ENCODE data around the gene SLC7A14. TPM values are rescaled to one million over a fixed set of nuclear protein-coding genes. Genes with fewer than 3 reads are reported as not detected.

Gene SLC7A14
- total RNA-seq (ENCODE audit: insufficient read depth, low replicate concordance), result 9.6 TPM

DNA sequence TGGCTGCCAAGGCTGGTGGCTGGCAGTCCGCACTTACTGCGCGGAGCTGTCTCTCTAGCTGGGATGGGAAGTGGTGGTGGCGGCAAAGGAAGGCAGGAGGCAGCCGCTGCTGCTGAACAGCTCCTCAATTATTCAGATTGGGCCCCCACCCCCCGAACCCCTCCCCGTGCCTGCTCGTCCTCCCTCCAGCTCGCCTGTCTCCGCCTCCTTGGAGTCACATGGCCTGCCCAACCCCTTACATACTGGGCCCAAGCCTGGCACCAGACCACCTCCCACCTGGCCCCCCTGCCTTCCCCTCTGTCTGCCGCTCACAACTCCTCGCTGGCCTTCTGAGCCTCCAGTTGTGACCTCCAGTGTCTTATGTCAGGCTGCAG lies at the start of gene SLC7A14:
Gene SLC7A14 (minus strand): TSS at position 139 of the 374 bp plus-strand sequence. CDS start 59,139 bp downstream, outside the sequence.
- DNase-seq (ENCODE audit: low spot score), result no peak

DNA sequence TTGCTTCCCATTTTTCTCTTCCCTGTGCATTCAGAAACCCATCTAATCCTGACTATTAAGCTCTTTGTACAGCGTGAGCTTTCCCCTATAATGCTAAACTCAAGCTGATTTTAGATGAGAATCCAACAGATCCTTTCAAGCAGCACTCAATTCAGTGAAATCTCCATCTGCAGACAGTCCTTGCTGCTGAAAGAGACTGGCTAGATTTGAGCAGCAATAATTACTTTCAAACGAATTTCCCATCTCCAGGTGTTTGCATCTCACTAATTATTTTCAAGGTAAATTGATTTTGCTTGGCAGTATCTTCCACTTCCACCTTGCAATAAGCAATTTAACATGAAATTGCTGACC lies 49.5 kb upstream of the SLC7A14 start:
- DNase-seq (ENCODE audit: low spot score), result no peak

DNA sequence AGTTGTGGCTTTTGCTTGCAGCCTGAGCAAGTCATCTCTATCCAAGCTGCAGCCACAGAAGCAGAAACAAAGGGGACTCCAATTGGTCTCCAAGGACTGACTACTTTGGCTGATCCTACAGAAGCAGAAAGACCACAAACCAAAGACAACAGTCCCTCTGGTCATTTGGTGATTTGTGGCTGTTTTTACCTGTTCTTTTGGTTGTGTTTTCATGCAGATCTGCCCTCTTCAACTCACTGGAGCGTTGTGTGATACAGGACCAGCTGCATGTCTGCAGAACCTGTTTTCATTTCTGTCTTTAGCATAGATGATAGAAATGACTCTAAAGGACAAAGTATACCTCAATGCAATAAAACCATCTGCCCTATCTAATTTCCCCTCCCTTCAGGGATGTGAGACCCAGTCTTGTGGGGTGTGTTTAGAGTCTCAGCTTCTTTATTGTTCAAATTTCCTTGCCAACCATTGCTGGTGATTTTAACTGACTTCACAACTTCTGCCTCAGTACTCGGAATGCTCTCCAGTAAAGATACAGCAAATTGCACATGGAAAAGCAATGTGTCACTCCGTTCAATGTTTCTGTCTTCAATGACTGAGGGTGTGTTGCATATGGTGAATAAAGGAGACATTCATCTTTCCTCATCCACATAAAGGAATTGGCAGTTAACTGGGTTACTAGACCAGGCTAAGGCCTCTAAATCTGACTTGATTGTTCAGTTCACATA lies 48.9 kb upstream of the SLC7A14 start:
- no peak for DNase-seq (ENCODE audit: low spot score)

DNA sequence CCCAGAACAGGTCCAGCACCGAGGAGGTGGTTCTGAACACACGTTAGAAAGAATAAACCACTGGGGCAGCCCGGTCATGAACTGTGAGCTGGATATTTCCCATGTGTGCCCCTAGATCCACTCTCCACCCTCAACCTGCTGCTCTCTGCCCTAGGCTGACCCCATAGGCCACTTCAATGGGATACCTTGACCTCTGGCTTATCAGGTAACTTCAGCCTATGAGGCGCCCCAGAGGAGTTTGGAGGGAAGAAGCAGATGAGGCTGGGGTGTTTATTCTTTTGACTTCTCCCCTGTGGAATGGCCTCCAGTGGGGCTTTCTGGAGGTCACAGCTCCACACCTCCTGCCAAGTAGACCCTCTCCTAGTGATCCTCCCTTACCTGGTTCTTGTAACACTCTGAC lies 47.7 kb upstream of the SLC7A14 start:
- DNase-seq (ENCODE audit: low spot score), result no peak

DNA sequence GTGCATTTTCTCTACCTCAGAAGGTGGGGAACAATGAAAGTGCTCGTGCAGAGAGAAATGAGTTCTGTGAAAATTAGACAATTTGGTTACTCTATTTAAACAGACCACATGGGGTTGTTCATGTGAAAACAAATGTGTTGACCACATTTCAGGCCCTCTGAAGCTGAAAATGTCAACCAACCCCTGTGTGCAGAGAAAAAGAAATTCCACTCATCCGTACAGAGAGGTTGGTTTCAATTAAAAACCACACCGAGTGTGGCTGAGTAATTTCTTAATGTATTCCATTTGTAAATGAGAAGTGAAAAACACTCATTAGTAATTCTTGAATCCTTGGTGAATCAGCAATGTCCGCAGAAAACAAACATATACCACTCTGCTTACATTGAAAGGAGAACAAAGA lies 46.9 kb upstream of the SLC7A14 start:
- no peak for DNase-seq (ENCODE audit: low spot score)

DNA sequence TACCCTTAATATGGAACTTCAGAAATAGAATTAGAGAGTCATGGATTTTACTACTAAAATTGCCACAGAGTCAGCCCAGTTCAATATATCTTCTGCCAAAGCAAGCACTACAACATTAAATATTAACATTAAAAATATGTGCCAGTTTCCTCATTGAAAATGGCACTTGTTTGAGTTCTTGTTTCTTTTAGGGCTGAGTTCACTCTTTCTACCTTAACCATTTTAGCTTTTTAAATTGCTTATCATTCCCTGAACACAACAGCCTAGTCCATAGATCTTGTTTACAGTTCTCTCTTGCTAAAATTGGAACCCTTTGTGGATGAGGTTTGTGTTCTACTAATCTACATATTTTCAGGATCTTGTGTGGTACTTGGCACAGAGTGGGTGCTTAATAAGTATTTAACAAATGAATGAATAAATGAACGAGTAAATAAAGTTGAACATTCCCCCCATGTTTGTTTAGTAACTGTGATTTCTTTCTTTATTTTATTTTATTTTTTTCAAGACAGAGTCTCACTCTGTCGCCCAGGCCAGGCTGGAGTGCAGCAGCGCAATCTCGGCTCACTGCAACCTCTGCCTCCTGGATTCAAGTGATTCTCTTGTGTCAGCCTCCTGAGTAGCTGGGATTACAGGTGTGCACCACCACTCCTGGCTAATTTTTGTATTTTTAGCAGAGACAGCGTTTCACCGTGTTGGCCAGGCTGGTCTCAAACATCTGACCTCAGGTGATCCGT lies 46.0 kb upstream of the SLC7A14 start:
- DNase-seq (ENCODE audit: low spot score), result no peak

DNA sequence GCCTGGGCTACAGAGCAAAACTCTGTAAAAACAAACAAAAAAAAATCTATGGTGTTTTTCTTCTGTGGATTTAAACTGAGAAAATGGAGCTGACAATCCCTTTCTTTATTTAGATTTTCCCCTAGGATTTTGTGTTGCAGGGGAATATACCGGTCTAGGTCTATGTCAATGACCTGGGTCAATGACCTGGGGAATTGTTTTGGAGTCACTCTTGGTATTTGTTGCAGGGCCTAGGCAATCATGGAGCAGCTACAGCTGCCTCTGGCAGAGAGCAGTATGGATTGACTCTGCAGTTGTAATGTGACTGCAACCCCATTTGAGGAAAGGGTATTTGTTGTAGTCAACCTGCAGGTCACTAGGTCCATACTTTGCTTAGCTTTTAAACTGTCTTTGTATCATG lies 37.6 kb upstream of the SLC7A14 start:
- DNase-seq (ENCODE audit: low spot score), result no peak

DNA sequence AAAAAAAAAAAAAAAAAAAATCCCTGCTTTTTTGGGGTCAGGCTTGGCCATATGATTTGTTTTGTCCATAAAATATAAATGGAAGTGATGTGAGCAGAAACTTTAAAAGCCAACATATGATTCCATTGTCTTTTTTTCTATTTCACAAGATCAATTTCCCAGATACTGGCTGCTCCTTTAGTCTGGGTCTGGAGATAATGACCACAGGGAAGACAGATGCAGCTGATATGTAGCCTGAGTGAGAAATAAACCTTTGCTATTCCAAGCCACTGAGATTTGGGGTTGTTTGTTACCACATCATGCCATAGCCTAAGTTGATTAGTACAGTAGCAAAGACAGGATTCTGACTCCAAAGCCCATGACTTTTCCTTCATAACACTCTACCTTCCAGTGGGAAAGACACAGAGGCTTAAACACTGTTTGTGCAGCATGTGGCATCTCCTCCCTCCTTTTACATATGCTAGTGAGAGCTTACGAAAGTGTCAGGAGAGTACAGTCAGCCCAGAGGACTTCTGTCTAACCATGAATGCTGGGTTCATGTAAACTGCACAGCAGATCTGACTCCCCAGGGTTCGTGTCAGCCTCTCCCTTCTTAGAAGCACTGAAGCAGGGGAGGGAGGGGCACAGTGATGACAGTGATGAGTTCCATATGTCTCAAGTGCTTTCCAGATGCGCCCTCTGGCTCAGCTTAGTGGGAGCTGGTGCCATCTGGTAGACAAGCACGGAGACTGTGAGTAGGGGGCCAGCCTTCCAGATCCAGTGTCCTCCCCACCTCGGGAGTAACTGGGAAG lies 36.7 kb upstream of the SLC7A14 start:
- DNase-seq (ENCODE audit: low spot score), result peak; percentile 94

DNA sequence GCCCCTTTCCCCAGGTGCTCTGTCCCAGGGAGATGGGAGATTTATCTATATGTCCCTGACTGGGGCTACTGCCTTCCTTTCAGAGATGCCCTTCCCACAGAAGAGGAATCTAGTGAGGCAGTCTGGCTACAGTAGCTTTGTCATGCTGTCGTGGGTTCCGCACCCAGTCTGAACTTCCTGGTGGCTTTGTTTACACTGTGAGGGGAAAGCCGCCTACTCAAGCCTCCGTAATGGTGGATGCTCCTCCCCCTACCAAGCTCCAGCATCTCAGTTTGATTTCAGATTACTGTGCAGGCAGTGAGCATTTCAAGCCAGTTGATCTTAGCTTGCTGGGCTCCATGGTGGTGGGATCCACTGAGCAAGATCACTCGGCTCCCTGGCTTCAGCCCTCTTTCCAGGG lies 35.4 kb upstream of the SLC7A14 start:
- DNase-seq (ENCODE audit: low spot score), result no peak

DNA sequence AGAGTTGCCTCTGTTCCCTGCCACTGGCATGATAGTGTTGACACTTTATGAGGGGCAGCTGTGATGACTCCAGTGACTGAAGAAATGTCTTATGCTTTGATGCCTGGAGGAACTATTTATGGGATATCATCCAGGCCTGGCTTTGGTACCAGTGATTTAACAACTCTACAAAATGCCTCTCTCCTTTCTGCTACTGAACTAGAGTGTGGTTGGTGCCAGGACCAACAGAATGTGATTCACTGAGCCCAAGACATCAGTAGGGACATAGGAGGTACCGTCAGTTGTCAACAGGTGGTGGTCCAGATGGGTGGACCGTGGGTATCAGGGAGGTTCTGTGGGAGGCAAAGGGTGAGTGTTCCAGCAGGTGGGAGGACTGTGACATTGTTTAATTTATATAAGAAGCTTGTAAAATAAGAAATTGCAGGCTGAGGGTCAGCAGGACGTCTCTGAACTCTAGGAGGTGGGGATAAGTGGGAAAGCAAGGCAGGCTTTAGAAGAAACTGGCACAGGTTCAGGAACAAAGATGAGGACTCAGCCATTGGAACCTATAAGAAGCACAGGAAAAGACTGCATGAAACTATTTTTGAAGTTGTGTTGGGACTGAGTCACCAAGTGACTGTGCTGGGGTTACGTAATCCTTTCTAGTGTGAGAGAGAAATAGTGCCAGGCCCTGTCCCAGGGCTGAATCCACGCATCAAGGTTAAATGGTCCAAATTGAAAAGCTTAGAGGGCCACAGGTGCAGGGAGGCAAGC lies 28.5 kb upstream of the SLC7A14 start:
- DNase-seq (ENCODE audit: low spot score), result peak; percentile 50

DNA sequence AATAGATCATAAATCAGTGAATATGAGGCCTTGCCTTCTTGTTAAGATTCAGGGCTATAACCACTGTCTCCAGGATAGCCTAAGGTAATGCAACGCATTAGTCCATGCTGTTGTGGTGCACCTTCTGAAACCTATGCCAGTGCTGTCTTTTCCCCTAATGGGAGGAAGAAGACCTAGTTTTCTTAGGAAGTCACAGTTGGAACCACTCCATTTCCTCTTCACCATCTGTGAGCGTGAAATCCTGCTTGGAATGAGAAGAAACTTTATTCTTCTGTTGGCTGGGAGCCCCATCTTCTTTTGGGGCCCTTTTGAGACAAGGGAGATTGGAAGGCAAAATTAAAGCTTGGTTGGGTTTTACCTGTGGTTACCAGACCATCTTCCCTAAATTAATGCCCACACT lies 25.9 kb upstream of the SLC7A14 start:
- no peak for DNase-seq (ENCODE audit: low spot score)

DNA sequence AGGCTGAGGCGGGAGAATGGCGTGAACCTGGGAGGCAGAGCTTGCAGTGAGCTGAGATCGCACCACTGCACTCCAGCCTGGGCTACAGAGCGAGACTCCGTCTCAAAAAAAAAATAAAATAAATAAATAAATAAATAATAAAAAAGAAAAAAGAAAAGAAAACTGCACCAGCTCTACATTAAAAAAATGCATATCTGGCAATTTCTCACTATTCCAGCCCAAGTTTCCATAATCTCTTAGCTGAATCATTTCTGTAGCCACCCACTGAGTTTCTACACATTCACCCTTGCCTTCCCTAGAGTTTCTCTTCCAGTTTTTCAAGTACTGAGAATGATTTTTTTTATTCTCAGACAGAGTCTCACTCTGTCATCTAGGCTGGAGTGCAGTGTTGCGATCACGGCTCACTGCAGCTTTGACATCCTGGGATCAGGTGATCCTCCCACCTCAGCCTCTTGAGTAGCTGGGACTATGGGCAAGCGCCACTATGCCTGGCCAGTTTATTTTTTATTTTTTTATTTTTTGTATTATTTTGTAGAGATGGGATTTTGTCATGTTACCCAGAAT lies 24.5 kb upstream of the SLC7A14 start:
- DNase-seq (ENCODE audit: low spot score), result no peak

DNA sequence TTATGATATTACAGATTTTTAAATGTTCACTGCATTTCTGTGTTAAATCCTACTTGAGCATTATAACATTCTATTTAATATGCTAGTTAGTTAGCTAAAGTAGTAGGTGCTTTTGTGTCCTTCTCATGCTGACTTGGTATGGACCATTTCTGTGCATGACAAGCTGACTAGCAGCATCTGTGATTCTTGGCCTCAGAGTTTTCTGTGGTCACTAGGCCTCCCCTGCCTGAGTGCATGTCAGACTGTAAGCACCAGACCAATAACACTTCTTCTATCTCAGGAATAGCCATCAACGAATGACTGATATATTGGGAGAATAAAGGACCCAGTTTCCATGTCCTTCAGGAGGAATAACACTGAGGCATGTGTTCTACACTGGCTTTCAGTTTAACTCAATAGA lies 22.6 kb upstream of the SLC7A14 start:
- DNase-seq (ENCODE audit: low spot score), result no peak

DNA sequence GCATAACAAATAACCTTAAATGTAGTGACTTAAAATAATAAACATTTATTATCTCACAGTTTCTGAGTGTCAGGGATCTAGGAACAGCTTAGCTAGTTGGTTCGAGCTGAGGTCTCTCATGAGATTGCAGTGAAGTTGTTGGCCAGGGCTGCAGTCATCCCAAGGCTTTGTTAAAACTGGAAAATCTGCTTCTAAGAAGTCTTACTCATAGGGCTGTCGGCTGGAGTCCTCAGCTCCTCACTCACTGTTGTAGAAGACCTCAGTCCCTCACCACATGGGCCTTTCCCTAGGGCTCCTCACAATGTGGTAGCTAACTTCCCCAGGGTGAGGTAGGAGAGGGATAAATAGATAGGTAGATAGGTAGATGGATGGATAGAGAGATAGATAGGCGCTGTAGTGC lies 20.8 kb upstream of the SLC7A14 start:
- no peak for DNase-seq (ENCODE audit: low spot score)

DNA sequence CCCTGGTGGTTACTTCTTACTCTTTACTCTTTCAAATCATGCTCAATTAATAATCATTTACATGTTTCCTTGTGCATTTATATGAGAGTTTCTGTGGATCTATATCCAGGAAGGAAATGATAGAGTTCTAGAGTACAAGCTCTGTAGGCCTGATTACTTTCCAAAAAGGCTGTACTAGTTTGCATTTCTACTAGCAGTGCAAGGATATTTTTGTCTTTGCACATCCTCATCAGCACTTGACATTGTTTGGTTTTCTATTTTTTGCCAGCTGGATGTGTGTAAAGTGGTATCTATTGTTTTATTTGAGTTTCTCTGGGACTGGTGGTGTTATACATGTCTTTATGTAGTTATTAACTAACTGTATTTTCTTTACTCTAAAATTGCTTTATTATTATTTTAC lies 19.6 kb upstream of the SLC7A14 start:
- DNase-seq (ENCODE audit: low spot score), result no peak

DNA sequence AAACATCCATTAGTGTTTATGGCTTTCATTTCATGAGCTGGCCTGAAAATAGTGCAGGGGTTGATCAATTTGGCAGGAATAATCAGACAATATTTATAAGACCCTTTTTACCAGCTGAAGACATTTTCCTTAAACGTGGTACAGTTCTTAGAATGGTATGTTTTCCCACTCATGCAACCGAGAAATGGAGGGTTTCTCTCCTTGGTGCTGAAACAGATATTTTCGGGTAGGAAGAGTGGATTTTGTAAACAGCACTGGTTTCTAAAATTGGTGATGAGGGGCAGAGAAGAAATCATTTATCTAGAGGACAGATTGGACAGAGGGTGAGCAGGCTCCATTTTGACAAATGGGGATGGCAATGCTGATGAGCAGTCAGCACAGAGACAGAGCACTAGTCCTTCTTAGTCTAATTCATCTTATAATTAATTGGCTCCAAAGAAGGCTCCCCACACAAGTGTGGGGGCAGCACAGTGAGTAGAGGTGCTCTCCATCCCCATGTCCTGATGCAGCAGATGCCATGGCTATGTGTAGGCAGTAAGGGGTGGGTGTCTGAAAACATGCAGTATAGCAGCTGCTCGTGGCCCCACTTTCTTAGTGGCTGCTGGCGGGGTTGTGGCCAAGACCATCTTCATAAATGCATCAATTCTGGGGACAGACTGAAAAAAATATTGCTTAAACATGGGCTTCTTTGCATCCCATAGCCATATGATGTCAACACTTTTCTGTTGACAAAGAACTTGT lies 18.1 kb upstream of the SLC7A14 start:
- DNase-seq (ENCODE audit: low spot score), result peak; percentile 31

DNA sequence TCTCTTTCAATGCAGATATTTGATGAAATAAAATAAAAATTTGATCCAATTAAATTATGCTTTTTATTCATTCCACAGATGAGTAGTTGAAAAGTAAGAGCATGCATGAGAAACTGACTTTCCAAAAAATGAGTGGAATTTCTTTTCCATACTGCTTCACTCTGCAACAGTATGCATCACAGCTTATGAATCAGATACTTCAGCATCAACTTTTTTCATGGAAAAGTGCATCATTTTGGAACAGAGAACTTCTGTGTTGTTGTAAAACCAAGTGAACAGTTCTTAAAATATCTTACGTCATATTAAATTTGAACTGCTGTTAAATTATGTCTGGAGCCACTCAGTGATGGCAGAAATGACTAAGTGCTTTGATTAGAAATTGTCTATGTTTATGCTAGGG lies 16.7 kb upstream of the SLC7A14 start:
- no peak for DNase-seq (ENCODE audit: low spot score)

DNA sequence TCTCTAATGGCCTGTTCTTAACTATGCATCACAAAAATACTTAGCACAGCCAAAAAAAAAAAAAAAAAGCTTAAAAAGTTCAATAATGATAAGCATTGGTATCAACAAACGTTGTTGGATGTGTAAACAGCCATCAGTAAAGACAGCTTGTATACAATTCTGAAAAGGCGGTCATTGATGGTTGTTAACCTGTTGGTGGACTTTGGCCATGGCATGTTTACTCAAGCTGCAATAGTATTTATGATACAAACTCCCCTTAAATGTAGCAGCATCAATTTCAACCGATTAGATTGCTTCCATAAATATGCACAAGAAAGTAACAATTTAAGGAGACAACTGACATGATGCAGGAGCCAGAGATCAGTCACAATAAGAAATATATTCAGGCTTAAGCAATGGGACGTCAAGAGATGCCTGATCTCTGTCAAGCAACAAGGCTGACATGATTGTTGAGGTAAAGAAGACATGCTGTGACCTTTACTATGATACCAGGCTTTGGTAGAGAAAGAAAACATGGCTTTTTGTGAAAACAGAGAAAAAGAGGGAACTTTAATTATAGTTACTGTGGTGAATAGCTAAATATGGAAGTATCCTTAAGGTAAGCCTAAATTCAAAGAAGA lies 14.2 kb upstream of the SLC7A14 start:
- DNase-seq (ENCODE audit: low spot score), result no peak

DNA sequence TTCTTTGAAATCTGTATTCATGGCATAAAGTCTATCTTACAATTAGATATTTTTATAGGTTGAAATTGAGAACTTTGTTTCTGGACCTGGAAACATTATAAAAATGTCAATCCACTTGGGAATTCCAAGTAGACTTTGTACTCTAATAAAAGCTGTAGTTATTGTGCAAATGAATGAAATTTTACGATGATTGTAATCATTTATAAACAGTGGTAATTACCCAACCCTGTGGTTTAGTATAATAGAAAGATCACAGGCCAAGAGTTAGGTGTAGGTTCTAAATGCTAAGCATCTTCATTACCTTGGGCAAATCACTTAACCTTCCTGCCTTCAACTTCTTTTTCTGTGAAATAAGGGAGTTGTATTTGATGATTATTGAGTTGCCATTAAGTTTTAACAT lies 13.2 kb upstream of the SLC7A14 start:
- no peak for DNase-seq (ENCODE audit: low spot score)

DNA sequence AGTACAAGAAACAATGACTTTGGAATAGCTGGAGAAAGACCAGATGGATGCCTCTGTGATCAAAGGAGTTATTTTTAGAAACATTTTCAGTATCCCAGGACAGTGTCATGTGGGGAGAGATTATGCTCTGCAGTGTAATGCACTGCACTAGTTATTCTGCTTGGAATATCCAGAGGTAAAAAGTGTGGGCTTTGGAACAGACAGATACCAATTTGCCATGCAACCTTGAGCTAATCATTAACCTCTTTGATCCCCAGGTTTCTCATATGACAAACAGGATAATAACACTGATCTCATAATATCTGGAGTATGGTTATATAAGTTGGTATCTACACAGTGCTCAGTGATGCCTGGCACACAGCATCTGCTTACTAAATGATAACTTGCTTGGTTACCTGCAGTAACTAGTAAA lies 12.2 kb upstream of the SLC7A14 start:
- DNase-seq (ENCODE audit: low spot score), result peak; percentile 2
